HG02973 (cell line): ENCODE results near the gene RSAD1.
A peak's percentile ranks its signal among the peaks of the same experiment; 100 is the strongest.

Experiments used
- ATAC-seq: cut with Tn5 transposase; IDR thresholded peaks from one replicate; pipeline ENCODE4 v1.9.1; 2021; ENCODE audit warnings: moderate library complexity; ENCODE audit not compliant: unreplicated experiment

The RSAD1 gene

GRCh38 chr17:50478391-50479381 lies at the start of gene RSAD1:
Gene RSAD1, plus strand, starts transcription at chr17:50478860. Its CDS starts 25 bp downstream, at chr17:50478885.
- peak; percentile 85 for ATAC-seq

- ATAC-seq, result no peak
These were observed 48.9 kb upstream of the RSAD1 start for GRCh38 chr17:50429793-50430192.

DNA sequence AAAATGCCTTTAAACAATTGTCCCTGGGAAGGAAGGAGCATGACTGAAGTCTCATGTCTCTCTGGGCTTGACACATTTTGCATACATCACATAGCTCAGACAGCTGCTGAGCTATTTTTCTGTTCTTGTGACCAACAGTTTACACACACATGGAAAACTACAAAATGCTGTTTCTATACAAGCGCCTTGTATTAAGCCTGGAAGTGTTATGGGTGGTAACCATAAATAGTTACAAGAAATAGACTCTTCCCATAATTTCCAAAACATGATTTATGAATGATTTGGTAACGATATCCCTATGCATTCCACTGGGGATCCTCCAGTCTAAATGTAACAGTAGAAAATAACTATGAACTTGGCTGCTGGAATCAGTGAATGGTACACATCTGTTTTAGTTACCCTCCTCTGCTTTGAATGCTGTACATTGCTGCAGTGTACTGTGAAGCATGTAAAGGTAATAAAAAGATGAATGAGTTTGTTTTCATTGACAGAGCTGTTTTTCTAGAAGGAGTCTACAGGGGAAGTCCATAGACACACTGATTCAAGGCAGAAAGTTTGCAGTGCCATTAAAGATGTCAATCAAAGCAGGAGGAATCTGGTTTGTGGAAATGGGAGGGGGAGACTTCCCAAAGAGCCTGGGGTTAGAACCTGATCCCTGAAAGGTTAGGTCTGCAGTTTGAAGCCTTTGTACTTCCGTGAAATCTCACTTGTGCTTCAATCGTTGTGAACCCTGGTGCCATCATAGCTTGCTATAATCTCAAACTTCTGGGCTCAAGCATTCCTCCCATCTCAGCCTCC lies 47.6 kb upstream of the RSAD1 start:
- no peak for ATAC-seq

DNA sequence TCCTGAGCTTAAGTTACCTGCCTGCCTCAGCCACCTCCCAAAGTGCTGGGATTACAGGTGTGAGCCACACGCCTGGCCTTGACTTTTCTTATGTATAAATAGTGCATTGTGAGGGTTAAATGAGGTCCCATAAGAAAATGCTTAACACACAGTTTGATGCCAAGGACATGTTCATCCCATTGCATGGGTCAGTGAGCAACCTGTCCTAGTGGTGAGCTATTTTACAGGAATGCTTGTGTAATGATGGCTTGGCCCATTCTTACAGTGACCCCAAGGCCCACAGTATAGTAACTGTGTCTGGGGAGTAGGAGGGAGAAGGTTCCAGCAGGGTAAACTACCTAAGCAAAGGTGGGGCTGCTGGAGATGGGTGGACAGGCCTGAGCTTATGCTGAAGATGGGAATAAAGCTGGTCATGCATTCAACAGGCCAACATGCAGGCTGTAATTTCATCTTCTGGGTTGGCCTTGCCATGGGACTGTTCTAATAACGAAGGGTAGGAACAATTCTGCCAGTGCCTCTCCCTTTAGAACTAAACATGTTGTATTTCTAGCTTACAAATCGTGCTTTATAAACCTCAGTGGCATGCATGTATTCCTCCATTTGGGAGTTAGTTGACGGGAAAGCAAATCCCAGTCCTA lies 46.4 kb upstream of the RSAD1 start:
- no peak for ATAC-seq

DNA sequence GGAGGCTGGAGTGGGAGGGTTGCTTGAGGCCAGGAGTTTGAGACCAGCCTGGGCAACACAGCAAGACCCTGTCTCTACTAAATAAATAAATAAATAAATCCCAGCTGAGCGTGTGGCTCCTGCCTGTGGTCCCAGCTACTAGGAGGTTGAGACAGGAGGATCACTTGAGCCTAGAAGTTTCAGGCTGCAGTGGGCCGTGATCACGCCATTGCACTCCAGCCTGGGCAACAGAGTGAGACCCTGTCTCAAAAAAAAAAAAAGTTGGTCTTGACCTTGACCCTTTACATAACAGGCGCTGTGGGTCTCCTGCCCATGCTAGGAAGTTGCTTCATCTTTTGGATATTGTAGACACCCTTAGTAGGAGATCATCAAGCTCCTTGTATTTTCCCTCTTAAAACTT lies 41.3 kb upstream of the RSAD1 start:
- no peak for ATAC-seq

- no peak for ATAC-seq
These were observed 39.7 kb upstream of the RSAD1 start for GRCh38 chr17:50439008-50439407.

GRCh38 chr17:50440172-50440837 lies 38.4 kb upstream of the RSAD1 start:
- ATAC-seq, result no peak

GRCh38 chr17:50440838-50441829 lies 37.5 kb upstream of the RSAD1 start:
- ATAC-seq, result no peak

DNA sequence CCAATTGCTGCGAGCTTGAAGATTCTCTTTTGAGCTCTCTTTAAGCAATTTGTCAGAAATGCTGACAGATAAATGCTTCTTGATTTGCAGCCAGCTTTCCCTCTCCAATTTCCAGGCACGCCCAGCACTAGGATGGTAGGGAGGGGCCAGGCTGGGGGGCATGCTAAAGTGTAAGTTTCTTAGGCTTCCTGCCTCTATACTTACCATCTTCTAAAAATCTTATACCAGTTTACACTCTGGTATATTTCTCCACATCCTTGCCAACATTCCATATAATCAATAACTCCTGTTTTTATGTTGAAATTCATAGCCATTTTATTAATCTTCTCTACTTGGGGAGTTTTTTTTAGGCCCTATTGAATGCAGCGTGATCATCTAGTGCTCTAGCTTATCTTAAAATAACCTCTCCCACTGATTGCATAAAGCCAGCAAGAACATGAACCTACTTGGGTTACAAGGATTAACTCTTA lies 35.1 kb upstream of the RSAD1 start:
- no peak for ATAC-seq

DNA sequence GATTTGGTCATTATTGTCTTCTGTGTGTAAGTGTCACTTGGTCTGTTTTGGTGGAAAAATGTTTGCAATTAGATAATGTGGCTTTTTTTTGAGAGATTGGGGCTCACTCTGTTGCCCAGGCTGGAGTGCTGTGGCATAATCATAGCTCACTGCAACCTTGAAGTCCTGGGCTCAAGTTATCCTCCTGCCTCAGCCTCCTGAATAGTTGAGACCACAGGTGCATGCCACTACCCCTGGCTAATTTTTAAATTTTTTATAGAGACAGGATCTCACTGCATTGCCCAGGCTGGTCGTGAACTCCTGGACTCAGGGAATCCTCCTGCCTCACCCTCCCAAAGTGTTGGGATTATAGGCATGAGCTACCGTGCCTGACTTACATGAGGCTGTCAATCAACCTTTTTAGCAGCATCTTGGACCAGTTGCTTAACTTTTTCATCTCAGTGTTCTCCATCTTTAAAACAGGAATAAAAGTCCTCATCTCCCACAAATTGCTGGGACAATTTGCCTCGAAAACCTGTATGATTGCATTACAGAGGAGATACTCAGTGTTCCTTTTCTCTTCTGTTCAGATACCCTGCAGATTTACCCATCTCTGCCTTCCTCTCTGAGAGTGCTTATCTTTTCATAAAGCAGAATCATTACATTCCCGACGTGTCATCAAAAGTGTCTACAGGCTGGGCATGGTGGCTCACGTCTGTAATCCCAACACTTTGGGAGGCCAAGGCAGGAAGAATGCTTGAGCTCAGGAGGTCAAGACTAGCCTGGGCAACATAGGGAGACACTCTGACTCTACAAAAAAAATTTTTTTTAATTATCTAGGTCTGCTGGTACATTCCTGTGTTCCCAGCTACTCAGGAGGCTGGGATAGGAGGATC lies 33.6 kb upstream of the RSAD1 start:
- ATAC-seq, result no peak

- no peak for ATAC-seq
These were observed 32.8 kb upstream of the RSAD1 start for GRCh38 chr17:50445730-50446325.

DNA sequence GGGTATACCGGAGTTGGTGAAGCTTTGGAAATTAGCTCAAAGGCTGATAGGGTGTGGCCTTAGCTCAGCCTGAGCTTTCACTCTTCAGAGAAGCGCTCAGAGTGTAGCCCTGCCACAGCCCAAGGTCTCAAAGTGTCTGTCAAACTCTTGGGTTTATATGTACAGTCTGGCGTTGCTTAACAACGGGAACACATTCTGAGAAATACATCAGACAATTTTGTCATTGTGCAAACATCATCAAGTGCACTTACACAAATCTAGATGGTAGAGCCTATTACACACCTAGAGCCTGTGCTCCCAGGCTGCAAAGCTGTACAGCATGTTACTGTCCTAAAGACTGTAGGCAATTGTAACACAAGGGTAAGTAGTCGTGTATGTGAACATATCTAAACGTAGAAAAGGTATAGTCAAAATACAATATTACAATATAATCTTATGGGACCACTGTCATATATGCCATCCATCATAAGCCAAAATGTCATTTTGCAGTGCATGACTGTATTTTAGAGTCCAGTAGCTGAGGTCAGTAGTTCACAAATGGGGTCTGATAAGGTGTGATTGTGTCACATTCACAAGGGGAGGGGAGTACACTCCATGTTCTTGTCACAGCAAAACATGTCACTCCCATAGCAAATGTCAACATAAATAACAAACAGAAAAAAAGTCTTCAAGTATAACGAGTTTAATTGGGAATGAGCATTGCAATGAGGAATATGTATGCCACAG lies 30.6 kb upstream of the RSAD1 start:
- ATAC-seq, result no peak

GRCh38 chr17:50448643-50449042 lies 30.0 kb upstream of the RSAD1 start:
- ATAC-seq, result no peak

DNA sequence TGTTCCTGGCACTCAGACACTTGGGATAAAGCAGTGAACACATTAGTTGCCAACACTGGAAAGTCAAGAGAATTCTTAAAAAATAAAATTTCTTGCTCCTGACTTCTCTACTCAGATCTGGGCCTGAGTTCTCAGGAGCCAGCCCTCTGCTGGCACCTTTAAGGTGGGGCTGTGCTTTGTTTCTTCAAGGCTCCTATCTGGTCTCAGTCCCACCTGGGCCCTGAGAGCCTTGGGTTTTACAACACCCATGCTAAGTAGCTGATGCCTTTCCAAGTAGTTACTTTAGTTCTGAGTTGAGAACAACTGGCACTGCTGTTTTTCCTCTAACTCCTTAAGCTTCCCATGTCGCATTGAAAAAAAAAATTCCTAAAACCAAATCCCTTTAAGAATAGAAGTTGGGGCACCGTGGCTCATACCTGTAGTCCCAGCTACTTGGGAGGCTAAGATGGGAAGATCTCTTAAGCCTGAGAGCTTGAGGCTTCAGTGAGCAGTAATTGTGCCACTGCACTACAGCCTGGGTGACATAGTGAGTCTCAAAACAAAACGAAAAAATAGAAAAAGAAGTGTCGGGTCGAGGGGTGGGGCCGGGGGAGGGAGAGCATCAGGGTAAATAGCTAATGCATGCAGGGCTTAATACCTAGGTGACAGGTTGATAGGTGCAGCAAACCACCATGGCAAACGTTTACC lies 26.6 kb upstream of the RSAD1 start:
- no peak for ATAC-seq

GRCh38 chr17:50452630-50453300 lies 25.9 kb upstream of the RSAD1 start:
- ATAC-seq, result no peak

DNA sequence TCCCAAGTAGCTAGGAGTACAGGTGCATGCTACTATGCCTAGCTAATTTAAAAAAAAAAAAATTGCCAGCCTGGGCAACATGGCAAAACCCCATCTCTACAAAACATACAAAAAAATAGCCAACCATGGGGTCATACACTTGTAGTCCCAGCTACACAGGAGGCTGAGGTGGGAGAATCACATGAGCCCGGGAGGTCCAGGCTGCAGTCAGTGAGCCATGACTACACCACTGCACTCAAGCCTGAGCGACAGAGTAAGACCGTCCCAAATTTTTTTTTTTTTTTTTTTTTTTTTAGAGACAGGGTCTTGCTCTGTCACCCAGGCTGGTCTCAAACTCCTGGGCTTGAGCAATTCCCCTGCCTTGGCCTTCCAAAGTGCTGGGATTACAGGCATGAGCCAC lies 24.8 kb upstream of the RSAD1 start:
- ATAC-seq, result no peak
